ENCODE data around the gene EIF1.
A peak's percentile ranks its signal among the peaks of the same experiment; 100 is the strongest.

EIF1 gene

GRCh38 chr17:41648411-41649195 lies 40.1 kb upstream of the EIF1 start:
- ATAC-seq: peak; percentile 98
- TF ChIP-seq TOX (CRISPR knock-in tag; IDR thresholded peaks at IDR 0.05; ENCODE audit: borderline replicate concordance) (no peak), TCF4 (CRISPR knock-in tag; IDR thresholded peaks at IDR 0.05; ENCODE audit: borderline replicate concordance) (no peak), CSRNP3 (CRISPR knock-in tag; IDR thresholded peaks at IDR 0.05) (no peak), ARNTL (CRISPR knock-in tag; IDR thresholded peaks at IDR 0.05; ENCODE audit: borderline replicate concordance, low read depth) (no peak), POU6F1 (CRISPR knock-in tag; IDR thresholded peaks at IDR 0.05; ENCODE audit: borderline replicate concordance, low read depth) (no peak), ZNF8 (CRISPR knock-in tag; IDR thresholded peaks at IDR 0.05) (no peak), GLIS3 (CRISPR knock-in tag; IDR thresholded peaks at IDR 0.05) (no peak), CREB5 (CRISPR knock-in tag; IDR thresholded peaks at IDR 0.05; ENCODE audit: low read depth) (no peak), ZFP30 (CRISPR knock-in tag; IDR thresholded peaks at IDR 0.05) (no peak), ESRRG (CRISPR knock-in tag; IDR thresholded peaks at IDR 0.05) (no peak), SNAI2 (CRISPR knock-in tag; IDR thresholded peaks at IDR 0.05) (no peak), OSR1 (CRISPR knock-in tag; IDR thresholded peaks at IDR 0.05) (no peak), ZNF565 (CRISPR knock-in tag; conservative IDR thresholded peaks at IDR 0.05; ENCODE audit: low read depth) (no peak), PPARA (CRISPR knock-in tag; IDR thresholded peaks at IDR 0.05; ENCODE audit: borderline replicate concordance) (no peak), ZNF70 (CRISPR knock-in tag; IDR thresholded peaks at IDR 0.05) (no peak), RARB (CRISPR knock-in tag; IDR thresholded peaks at IDR 0.05) (no peak)
- TF ChIP-seq, protein P1, sequence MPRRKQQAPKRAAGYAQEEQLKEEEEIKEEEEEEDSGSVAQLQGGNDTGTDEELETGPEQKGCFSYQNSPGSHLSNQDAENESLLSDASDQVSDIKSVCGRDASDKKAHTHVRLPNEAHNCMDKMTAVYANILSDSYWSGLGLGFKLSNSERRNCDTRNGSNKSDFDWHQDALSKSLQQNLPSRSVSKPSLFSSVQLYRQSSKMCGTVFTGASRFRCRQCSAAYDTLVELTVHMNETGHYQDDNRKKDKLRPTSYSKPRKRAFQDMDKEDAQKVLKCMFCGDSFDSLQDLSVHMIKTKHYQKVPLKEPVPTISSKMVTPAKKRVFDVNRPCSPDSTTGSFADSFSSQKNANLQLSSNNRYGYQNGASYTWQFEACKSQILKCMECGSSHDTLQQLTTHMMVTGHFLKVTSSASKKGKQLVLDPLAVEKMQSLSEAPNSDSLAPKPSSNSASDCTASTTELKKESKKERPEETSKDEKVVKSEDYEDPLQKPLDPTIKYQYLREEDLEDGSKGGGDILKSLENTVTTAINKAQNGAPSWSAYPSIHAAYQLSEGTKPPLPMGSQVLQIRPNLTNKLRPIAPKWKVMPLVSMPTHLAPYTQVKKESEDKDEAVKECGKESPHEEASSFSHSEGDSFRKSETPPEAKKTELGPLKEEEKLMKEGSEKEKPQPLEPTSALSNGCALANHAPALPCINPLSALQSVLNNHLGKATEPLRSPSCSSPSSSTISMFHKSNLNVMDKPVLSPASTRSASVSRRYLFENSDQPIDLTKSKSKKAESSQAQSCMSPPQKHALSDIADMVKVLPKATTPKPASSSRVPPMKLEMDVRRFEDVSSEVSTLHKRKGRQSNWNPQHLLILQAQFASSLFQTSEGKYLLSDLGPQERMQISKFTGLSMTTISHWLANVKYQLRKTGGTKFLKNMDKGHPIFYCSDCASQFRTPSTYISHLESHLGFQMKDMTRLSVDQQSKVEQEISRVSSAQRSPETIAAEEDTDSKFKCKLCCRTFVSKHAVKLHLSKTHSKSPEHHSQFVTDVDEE (CRISPR knock-in tag; IDR thresholded peaks at IDR 0.05): no peak

DNA sequence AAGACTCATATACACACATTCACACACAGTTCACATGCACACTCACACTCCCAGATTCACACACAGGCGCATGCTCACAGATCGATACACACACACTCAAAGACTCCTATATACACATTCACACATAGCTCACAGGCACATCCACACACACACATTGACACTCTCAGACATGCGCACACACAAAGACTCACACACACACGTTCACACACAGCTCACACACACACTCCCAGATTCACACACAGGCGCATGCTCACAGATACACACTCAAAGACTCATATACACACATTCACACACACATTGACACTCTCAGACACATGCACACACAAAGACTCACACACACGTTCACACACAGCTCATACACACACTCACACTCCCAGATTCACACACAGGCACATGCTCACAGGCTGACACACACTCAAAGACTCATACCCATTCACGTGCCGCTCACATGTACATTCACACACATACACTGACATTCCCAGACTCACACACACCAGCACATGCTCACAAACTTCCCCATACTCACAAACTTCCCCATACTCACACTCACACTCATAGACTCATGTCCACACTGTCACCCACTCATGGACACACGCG lies 38.7 kb upstream of the EIF1 start:
- no peak for ATAC-seq

DNA sequence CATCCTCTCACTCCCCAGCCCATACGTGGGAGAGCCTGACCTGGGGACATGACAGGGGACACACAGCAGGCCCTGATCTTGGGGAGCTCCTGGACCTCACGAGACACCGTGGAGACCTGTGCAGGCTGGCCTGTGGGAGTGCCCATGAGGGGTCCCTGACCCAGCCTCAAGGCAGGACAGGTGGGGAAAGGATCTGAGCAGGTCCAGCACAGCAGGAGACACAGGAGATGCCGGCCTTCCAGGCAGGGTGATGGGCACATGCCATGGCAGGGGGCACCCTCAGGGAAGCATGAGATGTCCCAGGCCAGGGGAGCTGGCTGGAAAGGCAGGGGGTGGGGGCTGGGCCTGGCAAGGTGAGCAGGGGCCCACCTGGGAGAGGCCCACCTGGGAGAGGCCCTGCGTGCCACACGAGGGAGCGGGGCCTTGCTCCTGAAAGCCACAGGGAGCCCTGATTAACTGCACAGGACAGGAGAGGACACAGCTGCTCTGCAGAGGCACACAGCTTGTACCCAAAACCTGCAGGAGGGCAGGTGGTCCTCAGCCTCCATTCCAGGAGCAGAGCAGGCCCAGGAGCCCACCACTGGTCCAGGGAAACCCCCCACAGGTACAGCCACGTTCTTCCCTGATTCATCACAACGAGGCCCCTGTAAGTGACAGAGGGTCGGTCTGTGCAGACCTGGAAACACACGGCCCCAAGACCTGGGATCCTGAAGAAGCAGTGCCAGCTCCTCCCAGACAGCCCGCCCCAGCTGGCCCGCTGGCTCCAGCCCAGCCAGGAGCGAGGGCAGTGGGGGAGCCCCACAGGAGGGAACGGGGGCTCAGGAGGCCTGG lies 37.7 kb upstream of the EIF1 start:
- TF ChIP-seq ISL1 (CRISPR knock-in tag; IDR thresholded peaks at IDR 0.05) (no peak), ZFP30 (CRISPR knock-in tag; IDR thresholded peaks at IDR 0.05) (no peak), ZC3H10 (CRISPR knock-in tag; IDR thresholded peaks at IDR 0.05) (no peak), ARNTL (CRISPR knock-in tag; IDR thresholded peaks at IDR 0.05; ENCODE audit: borderline replicate concordance, low read depth) (no peak), PPARA (CRISPR knock-in tag; IDR thresholded peaks at IDR 0.05; ENCODE audit: borderline replicate concordance) (no peak), BACH2 (CRISPR knock-in tag; IDR thresholded peaks at IDR 0.05; ENCODE audit: borderline replicate concordance) (no peak), ESRRG (CRISPR knock-in tag; IDR thresholded peaks at IDR 0.05) (no peak), RARB (CRISPR knock-in tag; IDR thresholded peaks at IDR 0.05) (no peak), ZNF70 (CRISPR knock-in tag; IDR thresholded peaks at IDR 0.05) (no peak)
- no peak for ATAC-seq

More for the DNA sequence above, 38.7 kb upstream of the EIF1 start:
- no peak for TF ChIP-seq CSDC2 (CRISPR knock-in tag; IDR thresholded peaks at IDR 0.05)
- no peak for TF ChIP-seq ZFP30 (CRISPR knock-in tag; IDR thresholded peaks at IDR 0.05)

Measured in SK-N-SH treated with all-trans-retinoic acid at 6 μM for 48 hours (cell line).